GM12878 (cell line): ENCODE measurements around the gene EIF3B. TPM values are rescaled to one million over a fixed set of nuclear protein-coding genes. Genes with fewer than 3 reads are reported as not detected.

Experiments
- ATAC-seq: fragments of 200-7000 bp; cut with Tn5 transposase; 3 replicates; pipeline ENCODE4 v1.9.1; 2020; ENCODE audit warnings: mild to moderate bottlenecking, moderate library complexity
- BruUV-seq: library from RNA; stranded (reverse); fragments of 400-500 nt; replicated peaks from 2 replicates; lab custom pipeline; 2021; lab: Mats Ljungman, UMichigan
- CTCF ChIA-PET: fragments of 300-600 bp; sonication (Branson Sonifier 250); formaldehyde crosslinking; extraction: SDS; loops from one replicate; lab custom pipeline; 2021; ENCODE audit warnings: inconsistent platforms; lab: Yijun Ruan, JAX
- POLR2A ChIA-PET: fragments of 350-600 bp; formaldehyde crosslinking; extraction: SDS; loops from one replicate; lab custom pipeline; 2021; ENCODE audit warnings: inconsistent platforms; lab: Charles Lee
- RAD21 ChIA-PET: fragments of 300-600 bp; sonication (Branson Sonifier 250); formaldehyde crosslinking; loops from one replicate; lab custom pipeline; 2023; ENCODE audit warnings: antibody characterized with exemption; ENCODE audit not compliant: unreplicated experiment; lab: Charles Lee
- SMC1A ChIA-PET: fragments of 300-600 bp; sonication (Branson Sonifier 250); formaldehyde crosslinking; loops from one replicate; lab custom pipeline; 2023; ENCODE audit not compliant: unreplicated experiment, uncharacterized antibody; lab: Charles Lee
- DNase-seq: peaks from one replicate; pipeline ENCODE4 v3.0.0-alpha.2; 2011; ENCODE audit warnings: low read depth, low spot score
- FAIRE-seq: peaks from 3 replicates; lab custom pipeline; 2011; peaks lifted over from hg19 to GRCh38; lab: Jason Lieb, UNC
- H2AFZ ChIP-seq: 2 replicates; pipeline ENCODE4 v1.6.0; 2011; ENCODE audit warnings: low read depth, low read length, control low read depth; ENCODE audit not compliant: control insufficient read depth
- H3K27ac ChIP-seq: 2 replicates; pipeline ENCODE4 v1.5.1; 2011; ENCODE audit warnings: control low read depth; ENCODE audit not compliant: control insufficient read depth, insufficient read depth
- H3K27me3 ChIP-seq, 2 experiments: replicated peaks in 1 of 2; 2 replicates each; pipeline versions ENCODE4 v1.6.0 to v1.6.1; 2011; ENCODE audit warnings: low read length in 1 of 2; ENCODE audit not compliant: control insufficient read depth in 2 of 2, insufficient read depth in 2 of 2
- H3K36me3 ChIP-seq, 2 experiments: 2 replicates each; pipeline ENCODE4 v1.5.1; 2011; ENCODE audit warnings: low read length in 1 of 2; ENCODE audit not compliant: control insufficient read depth in 2 of 2, insufficient read depth in 2 of 2
- H3K4me1 ChIP-seq: 2 replicates; pipeline ENCODE4 v1.6.1; 2011; ENCODE audit warnings: mild to moderate bottlenecking, low read length, moderate library complexity, mixed read lengths; ENCODE audit not compliant: control insufficient read depth, insufficient read depth
- H3K4me2 ChIP-seq: 2 replicates; pipeline ENCODE4 v1.6.0; 2011; ENCODE audit warnings: control low read depth; ENCODE audit not compliant: control insufficient read depth, insufficient read depth
- H3K4me3 ChIP-seq: fragments of 200-600 bp; sonication (generic); 2 replicates; pipeline ENCODE4 v1.5.1; 2016
- H3K79me2 ChIP-seq: 2 replicates; pipeline ENCODE4 v1.6.0; 2011; ENCODE audit warnings: low read length; ENCODE audit not compliant: control insufficient read depth, insufficient read depth
- H3K9ac ChIP-seq: 2 replicates; pipeline ENCODE4 v1.8.0; 2011; ENCODE audit warnings: low read length, control low read depth, mixed read lengths; ENCODE audit not compliant: control insufficient read depth, insufficient read depth
- H3K9me3 ChIP-seq: replicated peaks from 3 replicates; pipeline ENCODE4 v1.5.1; 2011; ENCODE audit warnings: mild to moderate bottlenecking, low read length; ENCODE audit not compliant: control insufficient read depth, insufficient read depth
- H4K20me1 ChIP-seq: 2 replicates; pipeline ENCODE4 v1.6.0; 2011; ENCODE audit not compliant: control insufficient read depth, insufficient read depth
- CEBPB ChIP-seq, 2 experiments: fragments of 150-350 bp in 1 of 2; IDR thresholded peaks; 2 replicates each; pipeline ENCODE4 v1.6.1; 2012 to 2014; ENCODE audit warnings: low read depth in 2 of 2, low read length in 2 of 2, borderline replicate concordance in 1 of 2, inconsistent platforms in 1 of 2
- EGR1 ChIP-seq, 2 experiments: IDR thresholded peaks; 1 replicate in 1 of 2; 2 replicates in 1 of 2; pipeline ENCODE4 v1.6.1; 2011 to 2012; ENCODE audit warnings: low read depth in 2 of 2, low read length in 2 of 2, borderline replicate concordance in 1 of 2, mild to moderate bottlenecking in 1 of 2, moderate library complexity in 1 of 2
- ESRRA ChIP-seq: IDR thresholded peaks from 2 replicates; pipeline ENCODE4 v1.6.1; 2012; ENCODE audit warnings: mild to moderate bottlenecking, low read length, improper control_type of control experiment
- LARP7 ChIP-seq: fragments of 450-650 bp; IDR thresholded peaks from 2 replicates; pipeline ENCODE4 v1.6.1; 2017; ENCODE audit warnings: mild to moderate bottlenecking
- MYC ChIP-seq: IDR thresholded peaks from 2 replicates; pipeline ENCODE4 v1.6.1; 2011; ENCODE audit warnings: mild to moderate bottlenecking, low read length, moderate library complexity, inconsistent platforms; ENCODE audit not compliant: insufficient read depth, insufficient replicate concordance, insufficient read length, severe bottlenecking
- NR2C2 ChIP-seq: IDR thresholded peaks from 2 replicates; pipeline ENCODE4 v1.6.1; 2011; ENCODE audit warnings: borderline replicate concordance, low read depth; ENCODE audit not compliant: control insufficient read depth, insufficient read length
- PAX5 ChIP-seq: IDR thresholded peaks from 2 replicates; pipeline ENCODE4 v1.6.1; 2011; ENCODE audit warnings: low read depth, low read length, borderline replicate concordance
- POLR2A ChIP-seq: IDR thresholded peaks from 2 replicates; pipeline ENCODE4 v1.6.1; 2011; ENCODE audit warnings: low read depth, mild to moderate bottlenecking, low read length
- POLR2AphosphoS5 ChIP-seq: IDR thresholded peaks from 2 replicates; pipeline ENCODE4 v1.6.1; 2011; ENCODE audit warnings: mild to moderate bottlenecking, low read length, inconsistent platforms
- POU2F2 ChIP-seq: IDR thresholded peaks from 3 replicates; pipeline ENCODE4 v1.6.1; 2011; ENCODE audit warnings: low read depth, mild to moderate bottlenecking, low read length, borderline replicate concordance
- ZNF207 ChIP-seq: fragments of 450-650 bp; IDR thresholded peaks from 2 replicates; pipeline ENCODE4 v1.6.1; 2014; ENCODE audit warnings: antibody characterized with exemption, mild to moderate bottlenecking, borderline replicate concordance
- ZZZ3 ChIP-seq: IDR thresholded peaks from 2 replicates; pipeline ENCODE4 v1.6.1; 2011; ENCODE audit warnings: low read depth; ENCODE audit not compliant: control insufficient read depth, insufficient read length
- WGBS: methylation state at CpG from one replicate; pipeline ENCODE4 v1.1.6; 2016; ENCODE audit warnings: low lambda C conversion rate; ENCODE audit not compliant: insufficient replicate concordance, insufficient coverage; ENCODE audit errors: missing lambda C conversion rate; 5-methylcytosine and 5-hydroxymethylcytosine counted together
- in situ Hi-C: fragments of 300-500 bp; cut with MboI; formaldehyde crosslinking; loops from 9 replicates; pipeline ENCODE4 v1.14.3; 2018; ENCODE audit warnings: mixed read lengths
- intact Hi-C: fragments of 100-400 bp; cut with micrococcal nuclease; formaldehyde crosslinking; loops from one replicate; pipeline ENCODE4 v1.14.2; 2022; ENCODE audit not compliant: unreplicated experiment
- polyA plus RNA-seq, 11 experiments: library from polyadenylated mRNA; depleted of rRNA in 4 of 11; unstranded in 6 of 11; stranded (reverse) in 5 of 11; fragments of >200 nt; fragmentation: Nextera tagmentation in 4 of 11; fragmentation: Illumina TruSeq in 1 of 11; extraction: Ambion mirVana in 4 of 11; extraction: Trizol in 1 of 11; gene quantifications; 1 replicate in 1 of 11; 2 replicates in 10 of 11; pipeline versions ENCODE4 v1.2.1 to v1.2.3, GENCODE V29; 2011 to 2016; ENCODE audit warnings: inconsistent platforms in 2 of 11, missing spikeins in 2 of 11, low read depth in 1 of 11
- total RNA-seq, 4 experiments: library from RNA; depleted of rRNA in 3 of 4; stranded (reverse); fragments of >200 nt in 3 of 4; fragmentation: Illumina TruSeq in 1 of 4; extraction: Trizol in 1 of 4; gene quantifications; 2 replicates each; pipeline versions ENCODE4 v1.2.1 to v1.2.3, GENCODE V29; 2013 to 2021
- TF ChIP-seq, protein P1 (sequence below): IDR thresholded peaks from 2 replicates; pipeline ENCODE4 v1.6.1; 2011; ENCODE audit warnings: low read depth, mild to moderate bottlenecking, low read length, moderate library complexity, borderline replicate concordance; ENCODE audit errors: extremely low read depth

The EIF3B gene
- total and polyA plus RNA-seq, 10 of the 15 experiments (the other 5 are each of a cell fraction or from before 2014, with no cell fraction given) = 17.6 to 275 (median 153) TPM

DNA sequence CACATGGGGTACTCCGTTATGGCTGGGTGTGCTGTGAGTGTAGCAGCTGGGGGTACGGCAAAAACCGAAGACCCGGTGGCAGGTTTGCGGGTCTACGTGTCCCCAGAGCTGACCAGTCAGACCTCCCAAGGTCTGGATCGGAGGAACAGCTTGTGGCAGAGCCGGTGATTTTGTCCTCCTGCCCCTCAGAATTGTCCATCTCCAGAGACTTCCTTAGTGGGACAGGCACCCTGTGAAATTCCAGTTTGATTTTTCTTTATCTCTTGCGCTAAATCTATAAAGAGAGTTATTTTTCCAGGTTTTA lies 1.0 kb downstream of the EIF3B start (continued):
- no peak for TF ChIP-seq MYC
- no peak for TF ChIP-seq ESRRA
- TF ChIP-seq LARP7 = no peak
- TF ChIP-seq CEBPB (IDR thresholded peaks at IDR 0.05; ENCODE audit: borderline replicate concordance in 1 of 2, low read depth in 2 of 2, low read length in 2 of 2) = no peak

DNA sequence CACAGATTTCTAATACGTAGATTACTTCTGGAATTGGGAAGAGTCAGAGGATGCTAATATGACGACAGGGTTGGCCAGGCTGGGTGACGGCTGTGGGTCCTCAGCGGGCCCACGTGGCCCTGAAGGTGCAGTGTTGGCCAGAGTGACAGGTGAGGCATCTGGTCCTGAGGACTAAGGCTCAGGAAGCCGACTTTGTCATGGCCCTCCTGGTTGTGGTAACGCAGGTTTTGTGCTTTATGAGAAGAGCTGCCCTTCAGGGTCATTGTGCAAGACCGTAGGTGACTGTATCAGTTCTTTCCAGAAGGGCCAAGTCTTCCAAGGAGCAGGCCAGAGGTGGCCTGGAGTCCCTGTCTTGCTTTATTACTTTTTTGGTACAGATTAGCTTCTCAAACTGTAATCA lies 2.5 kb downstream of the EIF3B start:
- Histone ChIP-seq H3K27ac (no peak overlapping the region), H3K9me3 (no peaks in the 10 kb centered on the region), H3K9ac (peak overlapping the region; percentile 97; the same call in 1 of the 2 replicates), H3K79me2 (peaks cover 74% of the 10 kb centered on the region), H3K4me1 (peaks cover 12% of the 10 kb centered on the region), H3K4me2 (peak overlapping the region; percentile 75; the same call in 1 of the 2 replicates), H3K27me3 (no peaks in the 10 kb centered on the region), H4K20me1 (peaks cover 3% of the 10 kb centered on the region; the same call in 1 of the 2 replicates), H3K4me3 (peak overlapping the region; percentile 93), H3K36me3 (peaks cover 8 to 18% of the 10 kb centered on the region in 2 experiments; a peak in 3 of 4 replicates), H2AFZ (no peak overlapping the region)
- ChIA-PET SMC1A (interaction anchor here (0.8 to 1.4 kb wide), 4 partner anchors 13 to 319 kb away, joined by 3 to 10 read pairs (median 5); no protein-coding TSS in a partner anchor), CTCF (interaction anchor here (0.7 to 3.4 kb wide), 4 partner anchors 9 to 1374 kb away, joined by 3 to 14 read pairs (median 4); partner anchors contain the start of gene CYP2W1), RAD21 (interaction anchor here (1.0 to 1.1 kb wide), 2 partner anchors 47 to 112 kb away, joined by 4 read pairs; no protein-coding TSS in a partner anchor), POLR2A (no interaction called here)
- in situ Hi-C loops = no loop called here
- no peak for TF ChIP-seq PAX5
- no peak for TF ChIP-seq EGR1 (IDR thresholded peaks at IDR 0.05; ENCODE audit: borderline replicate concordance in 1 of 2, low read depth in 2 of 2, low read length in 2 of 2)
- no peak for TF ChIP-seq NR2C2
- no peak for TF ChIP-seq POU2F2
- TF ChIP-seq POLR2AphosphoS5 = peak; percentile 39
- 0 out of 2 replicates have a peak, but pooled peaks have one; percentile 36 for TF ChIP-seq POLR2A
- TF ChIP-seq ZZZ3 = no peak
- TF ChIP-seq, protein P1, sequence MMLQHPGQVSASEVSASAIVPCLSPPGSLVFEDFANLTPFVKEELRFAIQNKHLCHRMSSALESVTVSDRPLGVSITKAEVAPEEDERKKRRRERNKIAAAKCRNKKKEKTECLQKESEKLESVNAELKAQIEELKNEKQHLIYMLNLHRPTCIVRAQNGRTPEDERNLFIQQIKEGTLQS = no peak
- no peak for TF ChIP-seq ZNF207
- no peak for ATAC-seq
- FAIRE-seq = no peak
- intact Hi-C loops = no loop called here
- 86% methylated on average over 8 of the region's 8 CpGs for WGBS
- no TSS peak for BruUV-seq
- no peak for DNase-seq
